Measurements from ENCODE around the gene SLC35F5.

DNA sequence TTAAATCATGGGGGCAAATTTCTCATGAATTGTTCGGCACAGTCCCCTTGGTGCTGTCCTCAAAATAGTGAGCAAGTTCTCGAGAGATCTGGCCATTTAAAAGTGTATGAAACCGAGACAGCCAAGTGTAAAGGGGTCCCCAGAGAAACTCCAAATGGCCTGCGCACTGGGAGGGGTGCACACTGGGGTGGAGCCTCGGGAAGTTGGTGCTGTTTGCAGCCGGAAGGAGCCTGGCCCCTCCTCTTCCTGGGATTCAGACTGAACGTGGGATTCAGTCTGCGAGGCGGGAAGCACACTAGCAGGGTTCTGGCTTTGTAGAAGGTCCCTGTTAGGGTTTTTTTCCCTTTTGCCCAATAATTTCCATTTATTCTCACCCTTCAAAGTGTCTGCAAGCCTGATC lies 80.6 kb downstream of the SLC35F5 start:
- no peak for TF ChIP-seq EZH2 (IDR thresholded peaks at IDR 0.05; ENCODE audit: borderline replicate concordance, low read depth, low read length, poor library complexity, severe bottlenecking)
- TF ChIP-seq, protein P1, sequence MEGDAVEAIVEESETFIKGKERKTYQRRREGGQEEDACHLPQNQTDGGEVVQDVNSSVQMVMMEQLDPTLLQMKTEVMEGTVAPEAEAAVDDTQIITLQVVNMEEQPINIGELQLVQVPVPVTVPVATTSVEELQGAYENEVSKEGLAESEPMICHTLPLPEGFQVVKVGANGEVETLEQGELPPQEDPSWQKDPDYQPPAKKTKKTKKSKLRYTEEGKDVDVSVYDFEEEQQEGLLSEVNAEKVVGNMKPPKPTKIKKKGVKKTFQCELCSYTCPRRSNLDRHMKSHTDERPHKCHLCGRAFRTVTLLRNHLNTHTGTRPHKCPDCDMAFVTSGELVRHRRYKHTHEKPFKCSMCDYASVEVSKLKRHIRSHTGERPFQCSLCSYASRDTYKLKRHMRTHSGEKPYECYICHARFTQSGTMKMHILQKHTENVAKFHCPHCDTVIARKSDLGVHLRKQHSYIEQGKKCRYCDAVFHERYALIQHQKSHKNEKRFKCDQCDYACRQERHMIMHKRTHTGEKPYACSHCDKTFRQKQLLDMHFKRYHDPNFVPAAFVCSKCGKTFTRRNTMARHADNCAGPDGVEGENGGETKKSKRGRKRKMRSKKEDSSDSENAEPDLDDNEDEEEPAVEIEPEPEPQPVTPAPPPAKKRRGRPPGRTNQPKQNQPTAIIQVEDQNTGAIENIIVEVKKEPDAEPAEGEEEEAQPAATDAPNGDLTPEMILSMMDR (conservative IDR thresholded peaks at IDR 0.05; ENCODE audit: low read depth, low read length), result no peak

All from A673 (cell line).